Stimulated activated naive CD8-positive, alpha-beta T cell treated with anti-CD3 and anti-CD28 coated beads, Interleukin-15, amount 100 ng/mL, for 72 hours (primary cell): ENCODE data around the gene RASGEF1C.

Experiments used
- ATAC-seq: fragments of 150-1000 bp; cut with Tn5 transposase; 2 replicates; pipeline ENCODE4 v1.10.0; 2021; ENCODE audit warnings: mild to moderate bottlenecking, moderate library complexity
- DNase-seq, 2 donors: peaks; one replicate each; pipeline ENCODE4 v3.0.0; 2021 to 2022
- H3K27ac Mint-ChIP-seq, 2 donors: one replicate each; pipeline ENCODE4 v1.8.0; 2022; ENCODE audit warnings: mild to moderate bottlenecking in 2 of 2, mixed read lengths in 2 of 2, moderate library complexity in 2 of 2
- H3K27me3 Mint-ChIP-seq: one replicate; pipeline ENCODE4 v1.8.0; 2022; ENCODE audit warnings: mixed read lengths
- H3K4me1 Mint-ChIP-seq: one replicate; pipeline ENCODE4 v1.8.0; 2022; ENCODE audit warnings: mild to moderate bottlenecking, mixed read lengths
- H3K4me3 Mint-ChIP-seq, 2 donors: one replicate each; pipeline ENCODE4 v1.8.0; 2022; ENCODE audit warnings: mild to moderate bottlenecking in 2 of 2, mixed read lengths in 2 of 2, moderate library complexity in 1 of 2
- H3K9me3 Mint-ChIP-seq, 2 donors: one replicate each; pipeline ENCODE4 v1.8.0; 2022; ENCODE audit warnings: mixed read lengths in 2 of 2

Gene RASGEF1C

GRCh38 chr5:180209137-180209581 is at the start of gene RASGEF1C:
Gene RASGEF1C (minus strand): TSS chr5:180209211. CDS start chr5:180138052, 71,159 bp downstream.
- ATAC-seq = peak; percentile 92
- peaks cover 61% of the 10 kb centered on the region for H3K27me3 Mint-ChIP-seq

DNA sequence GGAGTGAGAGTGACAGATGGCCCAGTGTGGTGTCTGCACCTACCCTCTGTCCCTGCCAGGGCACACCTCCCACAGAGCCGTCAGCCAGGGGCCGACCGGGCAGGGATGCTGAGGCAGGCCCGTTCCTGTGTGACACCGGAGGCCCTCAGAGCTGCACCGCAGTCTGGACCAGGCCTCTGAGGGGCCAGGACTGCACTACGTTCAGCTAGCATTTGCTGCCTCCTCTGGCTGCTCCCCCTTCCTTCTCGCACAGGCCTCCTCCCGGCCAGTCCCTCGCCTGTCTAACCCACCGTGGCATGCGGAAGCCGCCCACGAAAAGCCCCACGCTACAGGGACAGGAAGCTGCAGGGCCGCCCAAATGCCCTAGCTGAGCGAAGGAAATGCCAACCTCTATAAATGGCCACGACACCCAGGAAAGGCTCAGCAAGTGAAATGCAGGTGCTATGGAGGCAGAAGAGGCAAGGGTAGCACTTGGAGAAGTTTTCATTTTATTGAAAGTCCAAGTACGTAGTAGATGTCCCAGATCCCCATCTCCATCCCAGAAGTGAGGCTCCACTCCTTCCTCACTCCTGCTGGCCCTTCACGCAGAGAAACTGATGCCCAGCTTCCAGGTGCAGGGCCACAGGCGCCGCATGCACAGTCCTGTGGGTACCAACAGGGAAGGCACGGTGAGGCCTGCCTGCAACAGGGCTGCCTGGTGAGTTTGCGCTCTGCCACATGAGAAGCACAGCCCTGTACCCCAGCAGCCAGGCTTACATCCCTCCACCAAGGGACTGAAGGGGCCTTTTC is 44.2 kb upstream of the RASGEF1C start:
- Mint-ChIP-seq H3K4me3 (no peak overlapping the region), H3K27ac (no peak overlapping the region), H3K4me1 (no peaks in the 10 kb centered on the region), H3K9me3 (peaks cover 50 to 79% of the 10 kb centered on the region in 2 donors), H3K27me3 (no peaks in the 10 kb centered on the region)
- no peak for ATAC-seq
- DNase-seq = no peak

More at GRCh38 chr5:180209137-180209581, at the start of gene RASGEF1C:
- Mint-ChIP-seq H3K4me1 (peaks cover 11% of the 10 kb centered on the region), H3K4me3 (peak within 1 kb of the TSS; percentile 56 to 61), H3K9me3 (peaks cover 5 to 10% of the 10 kb centered on the region in 2 donors), H3K27ac (no peak within 1 kb of the TSS)
- peak; percentile 65 to 74 for DNase-seq

- H3K27ac Mint-ChIP-seq = no peak overlapping the region
- no peaks in the 10 kb centered on the region for H3K27me3 Mint-ChIP-seq
- peaks cover 39 to 66% of the 10 kb centered on the region in 2 donors for H3K9me3 Mint-ChIP-seq
- H3K4me1 Mint-ChIP-seq = no peaks in the 10 kb centered on the region
- no peak overlapping the region for H3K4me3 Mint-ChIP-seq
- no peak for ATAC-seq
- DNase-seq = no peak
Observed at GRCh38 chr5:180251887-180252286, 42.9 kb upstream of the RASGEF1C start.

DNA sequence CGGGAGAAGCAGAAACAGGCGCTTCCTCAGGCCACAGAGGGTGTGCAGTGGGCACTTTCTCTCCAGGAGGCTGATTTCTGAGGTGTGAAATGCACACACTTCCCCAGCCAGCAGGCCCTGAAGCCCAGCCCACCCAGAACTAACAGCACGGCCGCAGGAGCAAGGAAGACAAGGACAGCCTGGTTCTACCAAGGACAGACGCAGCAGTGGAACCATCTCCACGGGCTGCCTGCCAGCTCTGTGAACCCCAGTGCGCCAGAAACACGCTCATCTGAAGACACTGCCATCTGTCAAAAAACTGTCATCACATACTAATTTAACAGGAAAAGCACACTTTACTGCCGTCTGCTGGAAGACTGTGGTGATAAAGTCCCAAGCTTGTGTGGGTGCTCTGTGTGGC is 42.1 kb upstream of the RASGEF1C start:
- no peak overlapping the region for H3K27ac Mint-ChIP-seq
- H3K4me1 Mint-ChIP-seq = no peaks in the 10 kb centered on the region
- no peak overlapping the region for H3K4me3 Mint-ChIP-seq
- H3K9me3 Mint-ChIP-seq = peaks cover 39 to 65% of the 10 kb centered on the region in 2 donors
- ATAC-seq (no peak), DNase-seq (no peak)
- no peaks in the 10 kb centered on the region for H3K27me3 Mint-ChIP-seq

DNA sequence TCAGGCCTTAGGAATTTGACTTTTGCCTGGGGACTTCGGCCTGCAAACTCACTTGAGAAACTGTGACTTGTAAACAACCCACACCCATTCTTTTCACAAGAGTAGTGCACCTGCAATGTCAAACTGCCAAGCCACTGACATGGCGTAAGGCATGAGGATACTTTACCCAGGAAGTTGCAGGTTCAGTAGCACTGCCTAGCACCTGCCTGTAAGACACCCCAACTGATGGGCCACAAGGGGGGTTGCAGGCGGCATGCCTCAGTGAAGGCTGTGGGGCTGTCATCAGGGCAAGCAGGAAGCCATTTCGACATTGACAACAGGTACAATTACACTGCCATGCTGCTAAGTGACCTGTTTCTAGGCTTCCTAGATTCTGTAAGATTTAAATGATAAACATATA is 41.3 kb upstream of the RASGEF1C start:
- Mint-ChIP-seq H3K27ac (no peak overlapping the region), H3K27me3 (no peaks in the 10 kb centered on the region), H3K4me1 (no peaks in the 10 kb centered on the region), H3K9me3 (peaks cover 36 to 62% of the 10 kb centered on the region in 2 donors), H3K4me3 (no peak overlapping the region)
- ATAC-seq (no peak), DNase-seq (no peak)

DNA sequence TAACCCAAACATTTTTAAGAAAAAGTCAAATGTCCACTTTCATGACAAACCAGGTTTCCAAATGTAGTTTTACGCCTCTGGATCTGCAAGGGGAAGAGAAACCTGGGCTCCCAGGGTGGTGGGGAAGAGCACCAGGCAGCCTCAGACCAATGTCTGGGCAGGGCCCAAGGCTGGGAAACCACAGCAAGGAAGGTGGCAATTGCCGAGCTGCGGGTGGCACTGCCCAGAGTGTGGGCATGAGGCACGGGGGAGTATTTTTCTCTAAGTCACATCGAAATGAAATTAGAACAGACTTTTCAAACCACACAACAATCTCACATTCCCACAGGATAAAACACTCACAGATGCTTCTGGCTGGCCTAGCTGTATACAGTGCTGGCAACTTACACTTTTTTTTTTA is 32.6 kb upstream of the RASGEF1C start:
- Mint-ChIP-seq H3K27me3 (no peaks in the 10 kb centered on the region), H3K4me3 (no peak overlapping the region), H3K9me3 (peaks cover 11 to 18% of the 10 kb centered on the region in 2 donors), H3K27ac (no peak overlapping the region), H3K4me1 (no peaks in the 10 kb centered on the region)
- DNase-seq (no peak), ATAC-seq (no peak)

GRCh38 chr5:180238631-180239030 is 29.6 kb upstream of the RASGEF1C start:
- Mint-ChIP-seq H3K27me3 (no peaks in the 10 kb centered on the region), H3K27ac (no peak overlapping the region), H3K9me3 (peaks cover 4 to 5% of the 10 kb centered on the region in 2 donors), H3K4me3 (no peak overlapping the region), H3K4me1 (no peaks in the 10 kb centered on the region)
- ATAC-seq (no peak), DNase-seq (no peak)

GRCh38 chr5:180235846-180236245 is 26.8 kb upstream of the RASGEF1C start:
- H3K27me3 Mint-ChIP-seq = no peaks in the 10 kb centered on the region
- DNase-seq = no peak
- no peak overlapping the region for H3K4me3 Mint-ChIP-seq
- H3K27ac Mint-ChIP-seq = no peak overlapping the region
- H3K9me3 Mint-ChIP-seq = peaks cover 5 to 6% of the 10 kb centered on the region in 2 donors
- no peaks in the 10 kb centered on the region for H3K4me1 Mint-ChIP-seq
- ATAC-seq = no peak

GRCh38 chr5:180235077-180235476 is 26.1 kb upstream of the RASGEF1C start:
- Mint-ChIP-seq H3K27ac (no peak overlapping the region), H3K9me3 (peaks cover 5 to 14% of the 10 kb centered on the region in 2 donors), H3K27me3 (no peaks in the 10 kb centered on the region), H3K4me1 (no peaks in the 10 kb centered on the region), H3K4me3 (no peak overlapping the region)
- DNase-seq (no peak), ATAC-seq (no peak)

DNA sequence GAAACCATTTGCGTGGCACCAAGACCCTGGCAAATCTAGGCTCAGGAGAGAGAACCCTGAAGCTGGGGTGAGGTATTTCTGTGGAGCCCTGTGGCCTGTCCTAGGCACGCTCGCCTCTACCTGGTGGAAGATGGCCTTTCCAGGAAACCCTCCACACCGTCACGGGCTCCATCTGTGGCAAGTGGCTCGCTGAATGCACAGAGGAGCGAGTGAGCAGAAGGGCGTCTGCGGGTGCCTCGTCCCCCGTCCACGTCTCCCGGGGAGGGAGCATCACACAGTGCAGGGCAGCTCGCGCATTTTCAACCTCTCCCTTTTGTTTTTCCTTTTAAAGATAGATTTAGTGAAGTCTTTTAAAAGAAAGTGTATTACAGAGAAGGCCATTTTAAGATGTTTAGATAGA is 25.3 kb upstream of the RASGEF1C start:
- no peak overlapping the region for H3K4me3 Mint-ChIP-seq
- DNase-seq (no peak), ATAC-seq (no peak)
- no peaks in the 10 kb centered on the region for H3K4me1 Mint-ChIP-seq
- H3K9me3 Mint-ChIP-seq = peaks cover 5 to 20% of the 10 kb centered on the region in 2 donors
- no peak overlapping the region for H3K27ac Mint-ChIP-seq
- H3K27me3 Mint-ChIP-seq = no peaks in the 10 kb centered on the region

- peaks cover 5 to 23% of the 10 kb centered on the region in 2 donors for H3K9me3 Mint-ChIP-seq
- no peak for ATAC-seq
- no peaks in the 10 kb centered on the region for H3K27me3 Mint-ChIP-seq
Observed at GRCh38 chr5:180233729-180234128, 24.7 kb upstream of the RASGEF1C start.

DNA sequence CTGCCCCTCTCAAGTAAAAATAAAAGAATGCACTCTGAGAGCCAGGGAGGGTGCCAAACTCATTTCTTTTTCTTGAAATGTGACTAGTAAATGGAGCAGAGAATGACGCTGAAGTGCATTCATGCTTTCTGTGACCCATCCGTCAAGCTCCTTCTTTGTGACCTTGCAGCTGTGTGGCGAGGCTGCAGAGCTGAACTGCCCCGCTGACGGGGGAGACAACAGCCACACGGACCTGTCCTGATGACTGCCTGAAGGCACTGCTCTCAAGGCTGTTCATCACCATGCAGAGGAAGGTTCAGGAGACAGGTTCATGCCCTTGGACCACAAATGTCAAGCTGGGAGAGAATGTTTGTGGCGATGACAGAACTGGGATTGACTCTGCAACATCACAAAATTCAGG is 21.0 kb upstream of the RASGEF1C start:
- no peak for DNase-seq
- no peak for ATAC-seq
- H3K4me3 Mint-ChIP-seq = no peak overlapping the region
- H3K9me3 Mint-ChIP-seq = peaks cover 18 to 56% of the 10 kb centered on the region in 2 donors
- no peaks in the 10 kb centered on the region for H3K4me1 Mint-ChIP-seq
- no peaks in the 10 kb centered on the region for H3K27me3 Mint-ChIP-seq
- H3K27ac Mint-ChIP-seq = no peak overlapping the region

More at GRCh38 chr5:180233729-180234128, 24.7 kb upstream of the RASGEF1C start:
- Mint-ChIP-seq H3K27ac (no peak overlapping the region), H3K4me1 (no peaks in the 10 kb centered on the region), H3K4me3 (no peak overlapping the region)
- DNase-seq = no peak

DNA sequence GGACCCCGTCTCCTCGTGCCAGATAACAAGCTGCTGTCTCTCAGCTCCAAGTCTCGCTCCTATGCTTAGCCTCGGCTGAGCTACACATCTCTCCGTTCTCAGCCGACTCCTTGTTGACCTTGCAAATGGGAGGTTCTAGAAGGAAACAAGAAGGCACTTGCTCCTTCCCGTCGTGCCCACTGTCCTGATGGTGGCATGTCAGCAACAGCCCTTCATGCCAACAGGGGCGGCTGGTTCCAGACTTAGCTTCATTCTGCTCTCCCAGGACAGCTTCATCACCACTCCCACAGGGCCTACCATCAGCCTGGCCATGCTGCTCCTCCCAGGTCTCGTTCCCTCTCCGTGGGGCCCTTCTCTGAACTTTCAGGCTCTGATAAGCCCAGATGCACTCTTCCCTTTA is 13.0 kb upstream of the RASGEF1C start:
- no peak for ATAC-seq
- H3K9me3 Mint-ChIP-seq = peaks cover 47 to 65% of the 10 kb centered on the region in 2 donors
- H3K27ac Mint-ChIP-seq = no peak overlapping the region
- H3K4me3 Mint-ChIP-seq = no peak overlapping the region
- DNase-seq = peak in 1 of 2 donors; percentile 5
- no peaks in the 10 kb centered on the region for H3K4me1 Mint-ChIP-seq
- no peaks in the 10 kb centered on the region for H3K27me3 Mint-ChIP-seq

DNA sequence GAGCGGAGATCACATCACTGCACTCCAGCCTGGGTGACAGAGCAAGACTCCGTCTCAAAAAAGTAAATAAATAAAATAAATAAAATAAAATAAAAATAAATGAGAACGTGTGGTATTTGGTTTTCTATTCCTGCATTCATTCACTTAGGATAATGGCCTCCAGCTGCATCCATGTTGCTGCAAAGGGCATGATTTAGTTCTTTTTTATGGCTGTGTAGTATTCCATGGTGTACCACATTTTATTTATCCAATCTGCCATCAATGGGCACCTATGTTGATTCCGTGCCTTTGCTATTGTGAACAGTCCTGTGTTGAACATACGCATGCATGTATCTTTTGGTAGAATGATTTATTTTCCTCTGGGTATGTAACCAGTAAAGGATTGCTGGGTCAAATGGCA is 8.8 kb upstream of the RASGEF1C start:
- H3K4me3 Mint-ChIP-seq = no peak overlapping the region
- H3K9me3 Mint-ChIP-seq = peaks cover 27 to 61% of the 10 kb centered on the region in 2 donors
- ATAC-seq = no peak
- no peaks in the 10 kb centered on the region for H3K4me1 Mint-ChIP-seq
- no peak overlapping the region for H3K27ac Mint-ChIP-seq
- DNase-seq = no peak
- H3K27me3 Mint-ChIP-seq = peaks cover 3% of the 10 kb centered on the region

DNA sequence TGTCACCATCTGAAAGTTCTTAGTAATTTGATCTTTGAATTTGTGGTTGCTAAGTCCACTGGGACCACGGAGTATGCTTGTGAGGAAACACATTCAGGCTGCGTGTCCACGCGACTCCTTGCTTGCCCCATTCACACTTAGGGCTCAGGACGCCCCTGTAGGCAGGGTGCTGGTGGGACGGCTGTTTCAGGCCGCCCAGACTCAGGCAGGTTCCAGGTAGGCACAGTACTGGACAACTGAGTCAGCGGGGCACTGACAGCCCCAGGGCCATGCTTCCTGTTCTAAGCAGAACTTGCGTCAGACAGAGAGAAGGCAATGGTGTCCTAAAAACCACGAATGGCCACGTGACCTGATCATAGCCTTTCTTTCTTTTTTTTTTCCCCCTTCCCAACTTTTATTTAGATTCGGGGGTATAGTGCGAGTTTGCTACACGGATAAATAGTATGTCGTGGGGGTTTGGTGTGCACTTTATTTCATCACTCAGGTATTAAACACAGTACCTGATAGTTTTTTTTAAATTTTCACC is 7.7 kb upstream of the RASGEF1C start:
- no peak for DNase-seq
- Mint-ChIP-seq H3K27ac (no peak overlapping the region), H3K9me3 (peaks cover 20 to 50% of the 10 kb centered on the region in 2 donors)

More for the DNA sequence above, 7.7 kb upstream of the RASGEF1C start:
- H3K27me3 Mint-ChIP-seq = peaks cover 14% of the 10 kb centered on the region
- no peak for ATAC-seq
- no peak overlapping the region for H3K4me3 Mint-ChIP-seq
- no peaks in the 10 kb centered on the region for H3K4me1 Mint-ChIP-seq
